Measurements from ENCODE around the gene GDPD5.

The GDPD5 gene

GRCh38 chr11:75473684-75474083 is 52.1 kb downstream of the GDPD5 start:
- DNase-seq (ENCODE audit: low spot score) = no peak

DNA sequence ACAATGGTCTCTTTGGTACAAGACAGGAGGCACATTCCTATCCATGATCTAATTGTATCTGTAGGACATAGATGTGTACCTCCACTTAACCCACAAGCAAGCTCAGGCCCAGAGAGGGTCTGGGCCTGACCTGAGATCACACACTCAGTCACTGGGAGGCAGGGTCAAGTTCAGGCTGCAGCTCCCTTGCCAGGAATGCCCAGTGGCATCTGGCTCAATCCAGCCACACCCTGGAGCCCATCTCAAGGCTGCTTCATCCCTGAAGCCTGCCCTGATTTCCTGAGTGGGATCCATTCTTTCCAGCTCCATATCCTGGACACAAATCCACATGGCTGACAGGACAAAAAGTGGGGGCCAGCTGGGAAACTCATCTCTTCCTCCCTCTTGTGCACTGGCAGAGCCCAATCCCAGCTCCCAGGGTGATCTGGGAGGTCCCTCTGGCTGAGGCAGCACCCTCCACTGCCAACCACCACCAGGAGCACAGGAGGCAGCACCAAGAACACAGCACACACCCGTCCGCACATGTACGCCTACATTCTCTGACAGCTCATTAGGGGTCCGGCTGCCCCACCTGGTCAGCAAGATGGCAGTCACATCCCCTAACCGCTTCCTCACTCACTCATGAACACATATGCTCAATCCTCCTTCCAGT is 53.5 kb downstream of the GDPD5 start:
- no peak for DNase-seq (ENCODE audit: low spot score)

- DNase-seq (ENCODE audit: low spot score) = no peak
Measured at GRCh38 chr11:75471176-75471973, 54.4 kb downstream of the GDPD5 start.

GRCh38 chr11:75470476-75471080 is 55.2 kb downstream of the GDPD5 start:
- DNase-seq (ENCODE audit: low spot score) = no peak

GRCh38 chr11:75469785-75470405 is 55.8 kb downstream of the GDPD5 start:
- DNase-seq (ENCODE audit: low spot score) = no peak

DNA sequence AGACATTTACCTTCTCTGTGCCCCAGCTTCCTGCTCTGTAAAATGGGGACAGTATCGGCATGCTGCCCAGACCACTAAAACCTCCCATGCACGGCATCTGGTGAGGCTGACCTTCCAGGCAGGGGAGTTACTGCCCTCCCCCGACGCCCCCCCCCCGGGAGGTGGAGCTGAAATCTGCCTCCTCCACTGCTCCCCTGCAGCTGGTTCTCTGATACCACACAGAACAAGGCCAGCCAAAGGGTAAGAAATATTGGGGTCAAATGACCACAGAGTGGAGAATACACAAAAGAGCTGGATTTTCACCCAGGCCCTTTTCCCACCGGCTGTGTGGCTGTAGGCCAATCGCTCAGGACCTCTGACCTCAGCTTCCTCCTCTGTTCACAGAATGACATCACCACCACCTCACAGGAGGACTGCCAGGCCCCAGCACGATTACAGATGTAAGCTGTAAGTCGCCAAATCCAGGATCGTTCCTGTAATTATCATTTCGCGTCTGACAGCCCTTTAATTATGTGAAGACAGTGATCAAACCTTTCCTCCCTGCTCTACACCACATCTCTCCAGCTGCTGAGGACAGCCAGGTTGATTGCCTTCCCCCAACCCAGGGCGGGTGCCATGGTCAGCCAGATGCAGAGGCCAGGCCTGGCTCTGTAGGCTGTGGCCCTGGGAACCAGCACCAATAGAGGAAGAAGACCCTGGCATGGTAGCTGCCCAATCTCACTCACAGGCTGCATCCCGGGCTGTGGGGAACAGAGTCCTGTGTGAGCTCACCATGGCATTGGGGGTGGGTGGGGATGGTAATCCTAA is 57.0 kb downstream of the GDPD5 start:
- no peak for DNase-seq (ENCODE audit: low spot score)

DNA sequence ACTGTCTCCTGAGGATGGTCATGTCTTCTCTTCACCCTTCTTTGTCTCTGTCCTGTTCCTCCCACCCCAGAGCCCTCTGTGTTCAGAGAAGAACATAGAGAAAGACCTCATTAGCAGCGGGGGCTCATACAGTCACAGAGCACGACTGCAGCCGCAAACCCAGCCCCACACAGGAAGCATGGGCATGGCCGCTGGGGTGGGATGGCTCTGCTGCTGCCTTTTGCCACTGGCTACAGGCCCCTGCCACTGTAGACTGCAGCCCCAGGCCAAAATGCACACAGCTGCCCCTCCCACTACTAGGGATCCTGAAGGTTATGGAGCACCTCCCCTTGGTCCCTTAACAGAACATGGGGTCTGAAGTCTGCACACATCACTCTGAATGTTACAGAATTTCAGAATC is 57.9 kb downstream of the GDPD5 start:
- no peak for DNase-seq (ENCODE audit: low spot score)

- no peak for DNase-seq (ENCODE audit: low spot score)
Measured at GRCh38 chr11:75467311-75467710, 58.4 kb downstream of the GDPD5 start.

DNA sequence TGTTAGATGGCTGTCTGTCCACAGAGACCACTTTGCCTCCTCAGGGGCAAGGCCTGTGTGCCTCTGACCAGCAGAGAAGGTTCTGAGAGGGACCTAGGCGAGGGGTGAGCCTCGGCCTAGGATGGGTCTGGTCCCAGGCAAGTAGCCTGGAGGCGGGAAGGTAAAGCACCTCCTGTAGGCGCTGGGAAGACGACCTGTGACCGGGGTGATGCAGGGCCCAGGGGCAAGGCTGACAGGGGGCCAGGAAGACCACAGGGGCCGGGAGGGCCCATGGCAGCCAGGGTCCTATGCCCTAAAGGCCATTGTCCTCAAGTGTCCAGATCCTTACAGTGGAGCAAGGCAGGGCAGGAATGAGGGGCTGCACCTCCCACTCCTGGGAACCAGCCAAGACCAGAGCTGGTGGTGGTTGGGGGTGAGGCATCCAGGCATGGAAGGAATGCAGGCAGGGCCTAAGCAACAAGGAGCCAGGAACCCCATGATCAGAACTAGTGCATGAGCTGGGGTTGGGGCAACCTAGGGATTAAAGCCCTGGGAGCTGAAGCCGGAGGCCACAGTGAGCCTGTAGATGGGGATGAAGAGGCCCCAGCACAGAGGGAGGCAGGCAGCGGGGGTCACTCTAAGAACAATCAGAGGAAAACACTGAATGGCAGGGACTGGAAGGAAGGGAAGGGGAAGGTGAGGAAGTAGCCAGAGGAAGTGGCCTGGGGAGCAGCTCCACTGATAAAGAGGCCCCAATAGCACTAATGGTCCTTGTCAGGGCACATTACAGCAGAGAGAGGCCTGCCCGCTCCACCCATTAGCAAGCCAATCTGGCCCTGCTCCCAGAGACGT is 59.8 kb downstream of the GDPD5 start:
- DNase-seq (ENCODE audit: low spot score) = peak; percentile 82

- no peak for DNase-seq (ENCODE audit: low spot score)
Measured at GRCh38 chr11:75463106-75463774, 62.5 kb downstream of the GDPD5 start.

- DNase-seq (ENCODE audit: low spot score) = no peak
Measured at GRCh38 chr11:75462117-75462653, 63.6 kb downstream of the GDPD5 start.

DNA sequence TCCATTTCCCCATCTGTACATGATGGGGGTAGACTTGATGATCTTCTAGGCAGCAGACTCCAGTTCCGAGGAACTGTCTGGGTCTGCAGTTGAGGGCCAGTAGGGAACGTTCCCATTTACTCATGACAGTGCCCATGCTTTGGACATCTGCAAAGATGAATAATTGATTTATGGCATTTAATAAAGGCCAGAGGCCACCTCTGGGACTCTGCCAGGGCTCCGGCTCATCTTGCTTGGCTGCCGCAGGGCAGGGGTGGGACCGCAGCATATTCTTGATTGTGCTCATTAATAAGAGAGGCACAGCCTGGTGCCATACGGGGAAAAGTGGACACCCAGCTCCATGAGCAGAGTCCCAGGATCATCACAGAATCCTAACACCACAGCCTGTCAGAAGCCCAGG is 64.6 kb downstream of the GDPD5 start:
- DNase-seq (ENCODE audit: low spot score) = peak; percentile 33

DNA sequence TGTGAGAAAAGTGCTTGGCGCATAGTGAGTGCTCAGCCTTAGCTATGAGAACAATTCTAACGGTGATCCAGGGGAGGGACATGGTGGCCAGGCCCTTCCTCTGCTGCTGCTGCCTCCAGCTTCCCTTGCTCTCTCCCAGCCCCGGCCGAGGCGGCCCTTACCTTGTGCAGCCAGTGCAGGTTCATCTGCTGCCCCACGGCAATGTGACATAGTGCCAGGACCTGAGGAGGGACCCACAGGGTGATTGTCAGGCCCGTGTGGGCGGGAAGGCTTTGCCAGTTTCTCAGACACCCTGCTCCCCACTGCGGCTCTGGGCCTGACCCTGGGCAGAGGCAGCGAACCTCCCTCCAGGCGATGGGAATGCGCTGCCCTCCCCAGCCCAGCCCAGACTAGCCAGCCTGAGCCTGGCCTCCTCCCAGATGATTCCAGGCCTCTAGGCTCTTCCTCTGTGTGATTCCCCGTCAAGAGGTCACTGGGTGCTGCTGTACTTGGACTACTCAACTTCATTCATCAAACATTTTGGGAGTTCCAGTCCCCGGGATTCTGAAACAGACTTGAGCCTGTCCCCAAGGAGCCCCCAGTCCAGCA is 69.1 kb downstream of the GDPD5 start:
- no peak for DNase-seq (ENCODE audit: low spot score)

- DNase-seq (ENCODE audit: low spot score) = no peak
Measured at GRCh38 chr11:75454987-75455386, 70.8 kb downstream of the GDPD5 start.

GRCh38 chr11:75453916-75454655 is 71.7 kb downstream of the GDPD5 start:
- peak; percentile 89 for DNase-seq (ENCODE audit: low spot score)

DNA sequence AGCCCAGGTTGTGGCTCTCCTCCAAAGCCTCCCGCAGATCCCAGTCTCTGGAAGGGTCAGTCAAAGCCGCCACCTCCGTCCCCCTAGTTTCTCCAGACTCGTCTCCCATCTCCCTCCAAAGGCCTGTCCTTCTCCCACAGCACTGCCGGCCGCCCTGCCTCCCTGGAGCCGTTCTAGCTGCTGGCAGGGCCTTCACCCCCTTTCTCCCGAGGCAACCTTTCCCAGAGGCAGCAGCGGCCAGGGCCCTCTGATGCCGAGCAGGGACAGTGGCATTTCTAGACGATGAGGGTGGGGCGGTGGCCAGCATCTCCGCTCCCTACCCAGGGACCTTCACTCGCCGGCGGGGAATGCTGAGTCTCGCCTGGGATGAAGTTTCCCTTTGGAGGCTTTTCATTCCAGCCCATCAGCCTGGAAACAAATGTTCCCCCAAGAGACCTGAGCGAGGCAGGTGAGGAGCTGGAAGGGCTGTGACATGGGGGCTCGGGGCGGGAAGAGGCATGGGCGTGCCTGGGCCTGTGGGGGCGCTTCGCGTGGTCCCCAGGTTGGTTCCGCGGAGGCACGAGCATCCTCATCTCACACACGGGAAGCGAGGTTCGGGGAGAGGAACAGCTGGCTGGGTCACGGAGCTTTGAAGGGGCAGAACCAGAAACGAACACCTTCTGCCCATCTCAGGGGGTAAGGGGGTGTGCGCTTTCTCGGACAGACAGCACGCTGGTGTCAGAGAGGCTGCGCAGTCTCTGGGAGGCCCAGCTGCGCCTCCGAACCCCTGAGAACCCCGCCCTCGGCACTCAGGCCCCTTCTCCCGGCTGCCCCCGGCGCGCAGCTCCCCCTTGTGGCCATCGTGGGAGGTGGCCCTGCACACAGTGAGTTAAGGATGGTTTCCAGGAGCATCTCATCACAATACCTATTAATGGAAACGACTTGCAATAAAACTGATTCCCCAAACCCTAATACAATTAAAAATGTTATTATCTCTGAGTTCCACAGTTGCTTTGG is 74.6 kb downstream of the GDPD5 start:
- no peak for DNase-seq (ENCODE audit: low spot score)

DNA sequence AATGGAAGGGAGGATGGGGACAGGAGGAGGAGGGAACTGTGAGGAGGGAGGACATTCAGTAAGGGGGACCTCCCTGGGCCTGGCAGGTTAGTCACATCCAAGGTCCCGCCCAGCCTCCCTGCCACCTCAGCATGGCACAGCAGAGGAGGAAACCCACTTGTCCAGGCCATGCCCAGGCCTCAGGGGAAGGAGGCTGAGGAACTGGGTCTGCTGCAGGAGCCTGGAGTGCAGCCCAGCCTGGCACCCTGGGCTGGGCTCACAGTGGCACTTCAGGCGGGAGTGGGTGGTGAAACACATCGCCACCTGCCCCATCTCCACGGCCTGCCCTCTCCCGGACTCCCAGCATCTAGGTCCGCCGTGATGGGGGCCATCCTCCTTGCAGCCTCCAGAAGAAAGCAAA is 75.5 kb downstream of the GDPD5 start:
- no peak for DNase-seq (ENCODE audit: low spot score)

GRCh38 chr11:75449776-75450175 is 76.0 kb downstream of the GDPD5 start:
- DNase-seq (ENCODE audit: low spot score) = no peak

All from GM03348 (cell line).